Keratinocyte (primary cell): ENCODE measurements around the gene HAUS1.

Source experiments
- EZH2 ChIP-seq: IDR thresholded peaks from one replicate; pipeline ENCODE4 v1.6.1; 2012; ENCODE audit warnings: inconsistent platforms, mild to moderate bottlenecking, low read length, moderate library complexity
- TF ChIP-seq, protein P1 (sequence below), 3 experiments: IDR thresholded peaks in 1 of 3; conservative IDR thresholded peaks in 1 of 3; optimal IDR thresholded peaks in 1 of 3; 2 replicates in 2 of 3; 3 replicates in 1 of 3; pipeline versions ENCODE3 to v1.5.1; 2011; ENCODE audit warnings: low read length in 3 of 3, mild to moderate bottlenecking in 3 of 3, moderate library complexity in 2 of 3, control low read depth in 1 of 3, inconsistent platforms in 1 of 3; ENCODE audit not compliant: insufficient read depth in 2 of 3; ENCODE audit errors: extremely low read depth in 1 of 3

DNA sequence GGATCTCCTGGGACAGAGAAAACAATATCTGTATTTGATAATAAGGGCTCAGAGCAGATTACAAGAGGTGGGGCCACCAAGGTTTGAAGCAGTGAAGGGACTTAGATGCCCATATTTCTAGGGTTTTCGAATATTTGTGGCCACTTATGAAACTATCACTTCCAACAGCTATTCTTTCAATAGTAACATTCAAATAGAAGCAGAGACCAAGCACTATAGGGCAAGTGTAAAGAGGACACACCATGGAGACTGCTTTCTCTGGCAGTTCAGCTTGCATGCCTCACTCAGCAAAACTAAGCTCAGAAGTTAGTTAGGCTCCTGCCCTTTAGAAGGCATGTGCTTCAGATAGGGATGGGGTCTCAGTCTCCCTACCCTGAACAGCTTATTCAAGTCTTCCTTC lies 42.4 kb upstream of the HAUS1 start:
- TF ChIP-seq, protein P1, sequence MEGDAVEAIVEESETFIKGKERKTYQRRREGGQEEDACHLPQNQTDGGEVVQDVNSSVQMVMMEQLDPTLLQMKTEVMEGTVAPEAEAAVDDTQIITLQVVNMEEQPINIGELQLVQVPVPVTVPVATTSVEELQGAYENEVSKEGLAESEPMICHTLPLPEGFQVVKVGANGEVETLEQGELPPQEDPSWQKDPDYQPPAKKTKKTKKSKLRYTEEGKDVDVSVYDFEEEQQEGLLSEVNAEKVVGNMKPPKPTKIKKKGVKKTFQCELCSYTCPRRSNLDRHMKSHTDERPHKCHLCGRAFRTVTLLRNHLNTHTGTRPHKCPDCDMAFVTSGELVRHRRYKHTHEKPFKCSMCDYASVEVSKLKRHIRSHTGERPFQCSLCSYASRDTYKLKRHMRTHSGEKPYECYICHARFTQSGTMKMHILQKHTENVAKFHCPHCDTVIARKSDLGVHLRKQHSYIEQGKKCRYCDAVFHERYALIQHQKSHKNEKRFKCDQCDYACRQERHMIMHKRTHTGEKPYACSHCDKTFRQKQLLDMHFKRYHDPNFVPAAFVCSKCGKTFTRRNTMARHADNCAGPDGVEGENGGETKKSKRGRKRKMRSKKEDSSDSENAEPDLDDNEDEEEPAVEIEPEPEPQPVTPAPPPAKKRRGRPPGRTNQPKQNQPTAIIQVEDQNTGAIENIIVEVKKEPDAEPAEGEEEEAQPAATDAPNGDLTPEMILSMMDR (optimal IDR thresholded peaks at IDR 0.05 in 1 of 3, IDR thresholded peaks at IDR 0.05 in 1 of 3, conservative IDR thresholded peaks at IDR 0.05 in 1 of 3; ENCODE audit: extremely low read depth in 1 of 3, insufficient read depth in 2 of 3, low read length in 3 of 3): no peak
- no peak for TF ChIP-seq EZH2
